ENCODE data around the gene TCERG1L. TPM values are rescaled to one million over a fixed set of nuclear protein-coding genes. Genes with fewer than 3 reads are reported as not detected.

TCERG1L gene
- polyA plus RNA-seq, 1 of the 3 experiments (the other 2 are of a cell fraction) = not detected

DNA sequence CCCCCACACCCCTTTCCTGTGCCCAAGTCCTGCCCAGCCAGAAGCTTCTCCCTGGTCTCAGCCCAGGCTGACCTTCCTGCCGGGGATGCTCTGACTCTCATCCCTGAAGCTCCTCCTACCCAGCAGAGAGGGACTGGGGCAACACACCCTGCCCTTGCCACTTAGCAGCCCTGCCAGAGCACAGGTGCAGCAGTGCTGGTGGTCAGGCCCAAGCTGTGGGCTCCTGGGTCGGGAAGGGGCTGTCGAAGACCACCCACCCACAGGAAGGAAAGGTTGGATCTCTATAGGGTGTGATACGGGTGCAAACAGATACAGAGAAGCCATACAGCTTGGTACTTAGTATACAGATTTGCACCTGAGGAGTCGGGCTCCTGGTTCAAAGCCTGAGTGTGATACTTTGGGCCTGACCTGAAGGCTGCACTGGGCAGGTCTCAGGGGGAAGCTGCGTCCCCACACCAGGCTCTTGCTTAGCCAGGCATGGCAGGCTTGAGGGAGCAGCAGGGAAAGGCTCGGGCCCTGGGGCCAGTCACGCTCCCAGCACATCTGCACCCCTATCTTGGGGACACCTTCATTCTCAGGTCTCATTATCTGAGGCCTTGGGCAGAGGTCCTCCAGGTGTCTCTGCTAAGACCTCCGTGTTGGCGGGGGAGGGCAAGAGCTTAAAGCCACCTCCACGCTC, 47.3 kb downstream of the TCERG1L start (continued):
- TF ChIP-seq, protein P1, sequence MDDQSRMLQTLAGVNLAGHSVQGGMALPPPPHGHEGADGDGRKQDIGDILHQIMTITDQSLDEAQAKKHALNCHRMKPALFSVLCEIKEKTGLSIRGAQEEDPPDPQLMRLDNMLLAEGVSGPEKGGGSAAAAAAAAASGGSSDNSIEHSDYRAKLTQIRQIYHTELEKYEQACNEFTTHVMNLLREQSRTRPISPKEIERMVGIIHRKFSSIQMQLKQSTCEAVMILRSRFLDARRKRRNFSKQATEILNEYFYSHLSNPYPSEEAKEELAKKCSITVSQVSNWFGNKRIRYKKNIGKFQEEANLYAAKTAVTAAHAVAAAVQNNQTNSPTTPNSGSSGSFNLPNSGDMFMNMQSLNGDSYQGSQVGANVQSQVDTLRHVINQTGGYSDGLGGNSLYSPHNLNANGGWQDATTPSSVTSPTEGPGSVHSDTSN (IDR thresholded peaks at IDR 0.05) = no peak
- no peak for TF ChIP-seq GATA2 (CRISPR knock-in tag; IDR thresholded peaks at IDR 0.05)
- TF ChIP-seq POLR2AphosphoS5 (IDR thresholded peaks at IDR 0.05; ENCODE audit: low read depth, low read length) = no peak
- TF ChIP-seq, protein P2, sequence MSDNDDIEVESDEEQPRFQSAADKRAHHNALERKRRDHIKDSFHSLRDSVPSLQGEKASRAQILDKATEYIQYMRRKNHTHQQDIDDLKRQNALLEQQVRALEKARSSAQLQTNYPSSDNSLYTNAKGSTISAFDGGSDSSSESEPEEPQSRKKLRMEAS (IDR thresholded peaks at IDR 0.05; ENCODE audit: low read depth) = no peak
- TF ChIP-seq YY1 (IDR thresholded peaks at IDR 0.05; ENCODE audit: low read depth) = no peak

DNA sequence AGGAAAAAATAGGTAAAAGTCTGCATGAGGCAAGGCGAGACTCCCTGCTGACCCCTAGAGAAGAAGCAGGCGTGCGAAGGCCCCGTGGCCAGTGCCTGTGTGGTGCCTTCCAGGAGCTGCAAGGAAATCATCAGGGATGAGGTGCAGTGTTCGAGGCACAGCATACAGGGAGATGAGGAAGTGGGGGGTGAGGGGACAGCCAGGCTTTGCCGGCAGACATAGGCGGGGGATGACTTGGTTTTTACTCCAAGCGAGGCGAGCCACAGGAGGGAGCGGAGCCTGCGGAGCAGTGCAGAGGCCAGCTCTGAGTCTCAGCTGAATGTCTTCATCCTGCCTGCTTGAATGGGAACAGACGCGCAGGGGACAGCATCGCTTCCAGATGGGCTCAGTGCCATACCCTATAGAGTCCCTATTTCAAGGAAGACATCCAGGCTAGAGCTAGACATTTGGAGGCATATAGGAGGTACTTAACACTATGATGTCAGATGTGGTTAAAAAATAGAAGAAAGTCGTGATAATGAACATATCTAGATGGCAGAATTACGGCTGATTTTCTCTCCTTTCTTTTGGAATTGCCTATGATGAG, 49.5 kb downstream of the TCERG1L start:
- Histone ChIP-seq H4K20me1 (ENCODE audit: insufficient read depth) (no peaks in the 10 kb centered on the region), H2AFZ (ENCODE audit: low read depth) (no peak overlapping the region), H3K79me2 (ENCODE audit: insufficient read depth) (no peaks in the 10 kb centered on the region), H3K9me3 (no peaks in the 10 kb centered on the region), H3K4me2 (no peak overlapping the region), H3K4me3 (ENCODE audit: low read depth in 2 of 2, low read length in 1 of 2) (no peak overlapping the region), H3K27me3 (ENCODE audit: insufficient read depth) (no peaks in the 10 kb centered on the region), H3K4me1 (ENCODE audit: control insufficient read depth in 1 of 2, insufficient read depth in 2 of 2, low read depth in 1 of 2, low read length in 1 of 2) (no peaks in the 10 kb centered on the region), H3F3A (replicated peaks; ENCODE audit: insufficient read depth) (no peaks in the 10 kb centered on the region), H3K36me3 (replicated peaks in 1 of 2; ENCODE audit: control insufficient read depth in 1 of 2, insufficient read depth in 2 of 2, low read length in 1 of 2) (no peaks in the 10 kb centered on the region), H3K27ac (ENCODE audit: low read depth in 2 of 2, low read length in 1 of 2) (no peak overlapping the region), H3K9ac (no peak overlapping the region), H3K9me2 (no peaks in the 10 kb centered on the region)
- POLR2A ChIA-PET = no interaction called here
- CTCF ChIA-PET = interaction anchor here (1.0 to 1.2 kb wide), 3 partner anchors 18 to 576 kb away, joined by 3 read pairs; no protein-coding TSS in a partner anchor
- 58% methylated on average over 16 of the region's 16 CpGs for WGBS (ENCODE audit: low lambda C conversion rate)
- no peak for TF ChIP-seq GATA2 (CRISPR knock-in tag; IDR thresholded peaks at IDR 0.05)
- TF ChIP-seq, protein P1 (IDR thresholded peaks at IDR 0.05) = no peak
- no peak for TF ChIP-seq TCF12 (IDR thresholded peaks at IDR 0.05)
- no peak for TF ChIP-seq NFIC (IDR thresholded peaks at IDR 0.05; ENCODE audit: borderline replicate concordance)
- TF ChIP-seq, protein P3, sequence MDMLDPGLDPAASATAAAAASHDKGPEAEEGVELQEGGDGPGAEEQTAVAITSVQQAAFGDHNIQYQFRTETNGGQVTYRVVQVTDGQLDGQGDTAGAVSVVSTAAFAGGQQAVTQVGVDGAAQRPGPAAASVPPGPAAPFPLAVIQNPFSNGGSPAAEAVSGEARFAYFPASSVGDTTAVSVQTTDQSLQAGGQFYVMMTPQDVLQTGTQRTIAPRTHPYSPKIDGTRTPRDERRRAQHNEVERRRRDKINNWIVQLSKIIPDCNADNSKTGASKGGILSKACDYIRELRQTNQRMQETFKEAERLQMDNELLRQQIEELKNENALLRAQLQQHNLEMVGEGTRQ (IDR thresholded peaks at IDR 0.05; ENCODE audit: borderline replicate concordance, low read depth, low read length) = no peak
- TF ChIP-seq IRF3 (IDR thresholded peaks at IDR 0.05; ENCODE audit: low read depth, low read length) = no peak
- no peak for TF ChIP-seq MXI1 (IDR thresholded peaks at IDR 0.05; ENCODE audit: low read depth, low read length)
- no peak for TF ChIP-seq SMC3 (IDR thresholded peaks at IDR 0.05; ENCODE audit: low read depth, low read length)
- TF ChIP-seq, protein P4, sequence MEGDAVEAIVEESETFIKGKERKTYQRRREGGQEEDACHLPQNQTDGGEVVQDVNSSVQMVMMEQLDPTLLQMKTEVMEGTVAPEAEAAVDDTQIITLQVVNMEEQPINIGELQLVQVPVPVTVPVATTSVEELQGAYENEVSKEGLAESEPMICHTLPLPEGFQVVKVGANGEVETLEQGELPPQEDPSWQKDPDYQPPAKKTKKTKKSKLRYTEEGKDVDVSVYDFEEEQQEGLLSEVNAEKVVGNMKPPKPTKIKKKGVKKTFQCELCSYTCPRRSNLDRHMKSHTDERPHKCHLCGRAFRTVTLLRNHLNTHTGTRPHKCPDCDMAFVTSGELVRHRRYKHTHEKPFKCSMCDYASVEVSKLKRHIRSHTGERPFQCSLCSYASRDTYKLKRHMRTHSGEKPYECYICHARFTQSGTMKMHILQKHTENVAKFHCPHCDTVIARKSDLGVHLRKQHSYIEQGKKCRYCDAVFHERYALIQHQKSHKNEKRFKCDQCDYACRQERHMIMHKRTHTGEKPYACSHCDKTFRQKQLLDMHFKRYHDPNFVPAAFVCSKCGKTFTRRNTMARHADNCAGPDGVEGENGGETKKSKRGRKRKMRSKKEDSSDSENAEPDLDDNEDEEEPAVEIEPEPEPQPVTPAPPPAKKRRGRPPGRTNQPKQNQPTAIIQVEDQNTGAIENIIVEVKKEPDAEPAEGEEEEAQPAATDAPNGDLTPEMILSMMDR (IDR thresholded peaks at IDR 0.05) = no peak
- TF ChIP-seq YY1 (IDR thresholded peaks at IDR 0.05; ENCODE audit: low read depth) = no peak
- no peak for TF ChIP-seq TAF1 (IDR thresholded peaks at IDR 0.05; ENCODE audit: borderline replicate concordance, low read depth, low read length)
- TF ChIP-seq RCOR1 (IDR thresholded peaks at IDR 0.05; ENCODE audit: low read length) = no peak
- no peak for DNase-seq
